Dendritic cell treated with granulocyte-macrophage colony-stimulating factor and Interleukin-4, amounts not matched to agents 40 ng/mL and 50 ng/mL, for 4 days (primary cell): ENCODE measurements around the gene TPI1.

Source experiments
- H3K27ac Mint-ChIP-seq: one replicate; pipeline ENCODE4 v1.8.0; 2022; ENCODE audit warnings: mild to moderate bottlenecking, mixed read lengths
- H3K27me3 Mint-ChIP-seq: one replicate; pipeline ENCODE4 v1.8.0; 2022; ENCODE audit warnings: mild to moderate bottlenecking, mixed read lengths
- H3K36me3 Mint-ChIP-seq: one replicate; pipeline ENCODE4 v1.8.0; 2022; ENCODE audit warnings: low read depth, mixed read lengths
- H3K4me1 Mint-ChIP-seq: one replicate; pipeline ENCODE4 v1.8.0; 2022; ENCODE audit warnings: low read depth, mixed read lengths
- H3K4me3 Mint-ChIP-seq: one replicate; pipeline ENCODE4 v1.8.0; 2022; ENCODE audit warnings: mild to moderate bottlenecking, moderate library complexity, mixed read lengths
- H3K9me3 Mint-ChIP-seq: one replicate; pipeline ENCODE4 v1.8.0; 2022; ENCODE audit warnings: mixed read lengths
- intact Hi-C: fragments of 100-400 bp; cut with micrococcal nuclease; formaldehyde crosslinking; loops from one replicate; pipeline ENCODE4 v1.15.0; 2022

Gene TPI1

GRCh38 chr12:6914246-6914946, 47.1 kb downstream of the TPI1 start, which contains the start of gene ENO2:
ENO2 (plus strand) TSS chr12:6914580; CDS start chr12:6915833, 1,253 bp downstream.
- Mint-ChIP-seq H3K9me3 (no peaks in the 10 kb centered on the region), H3K4me1 (peaks cover 46% of the 10 kb centered on the region), H3K27ac (peak within 1 kb of the TSS; percentile 45), H3K36me3 (no peaks in the 10 kb centered on the region), H3K4me3 (peak within 1 kb of the TSS; percentile 84), H3K27me3 (peaks cover 69% of the 10 kb centered on the region)
- intact Hi-C loops = no loop called here

GRCh38 chr12:6914947-6915788, 47.8 kb downstream of the TPI1 start:
- no peaks in the 10 kb centered on the region for H3K9me3 Mint-ChIP-seq
- H3K36me3 Mint-ChIP-seq = no peaks in the 10 kb centered on the region
- intact Hi-C loops = no loop called here
- peak overlapping the region; percentile 84 for H3K4me3 Mint-ChIP-seq
- H3K27me3 Mint-ChIP-seq = peaks cover 73% of the 10 kb centered on the region
- peaks cover 49% of the 10 kb centered on the region for H3K4me1 Mint-ChIP-seq
- H3K27ac Mint-ChIP-seq = peak overlapping the region; percentile 45

- H3K36me3 Mint-ChIP-seq = no peaks in the 10 kb centered on the region
- intact Hi-C loops = no loop called here
- peaks cover 50% of the 10 kb centered on the region for H3K4me1 Mint-ChIP-seq
- no peak overlapping the region for H3K4me3 Mint-ChIP-seq
- H3K9me3 Mint-ChIP-seq = no peaks in the 10 kb centered on the region
- H3K27me3 Mint-ChIP-seq = peaks cover 75% of the 10 kb centered on the region
- no peak overlapping the region for H3K27ac Mint-ChIP-seq
These were observed 48.5 kb downstream of the TPI1 start for GRCh38 chr12:6915789-6916285.

GRCh38 chr12:6916426-6917200, 49.3 kb downstream of the TPI1 start:
- H3K36me3 Mint-ChIP-seq = no peaks in the 10 kb centered on the region
- intact Hi-C loops = no loop called here
- no peak overlapping the region for H3K27ac Mint-ChIP-seq
- no peak overlapping the region for H3K4me3 Mint-ChIP-seq
- no peaks in the 10 kb centered on the region for H3K9me3 Mint-ChIP-seq
- H3K27me3 Mint-ChIP-seq = peaks cover 78% of the 10 kb centered on the region
- H3K4me1 Mint-ChIP-seq = peaks cover 54% of the 10 kb centered on the region

- H3K27me3 Mint-ChIP-seq = peaks cover 74% of the 10 kb centered on the region
- no peak overlapping the region for H3K4me3 Mint-ChIP-seq
- no peaks in the 10 kb centered on the region for H3K36me3 Mint-ChIP-seq
- H3K9me3 Mint-ChIP-seq = no peaks in the 10 kb centered on the region
- peaks cover 64% of the 10 kb centered on the region for H3K4me1 Mint-ChIP-seq
- intact Hi-C loops = no loop called here
- no peak overlapping the region for H3K27ac Mint-ChIP-seq
These were observed 50.3 kb downstream of the TPI1 start for GRCh38 chr12:6917491-6918231.

- Mint-ChIP-seq H3K27me3 (peaks cover 56% of the 10 kb centered on the region), H3K36me3 (no peaks in the 10 kb centered on the region), H3K27ac (peak overlapping the region; percentile 42), H3K4me1 (peaks cover 64% of the 10 kb centered on the region), H3K9me3 (no peaks in the 10 kb centered on the region), H3K4me3 (no peak overlapping the region)
- intact Hi-C loops = no loop called here
These were observed 52.3 kb downstream of the TPI1 start for GRCh38 chr12:6919588-6919987.
